ENCODE data around the gene DHCR7. TPM values are rescaled to one million over a fixed set of nuclear protein-coding genes. Genes with fewer than 3 reads are reported as not detected.

DHCR7 gene
- total and polyA plus RNA-seq, 2 donors (not counting 1 experiment from before 2014, with no cell fraction given) = 6.9 to 15.3 TPM

DNA sequence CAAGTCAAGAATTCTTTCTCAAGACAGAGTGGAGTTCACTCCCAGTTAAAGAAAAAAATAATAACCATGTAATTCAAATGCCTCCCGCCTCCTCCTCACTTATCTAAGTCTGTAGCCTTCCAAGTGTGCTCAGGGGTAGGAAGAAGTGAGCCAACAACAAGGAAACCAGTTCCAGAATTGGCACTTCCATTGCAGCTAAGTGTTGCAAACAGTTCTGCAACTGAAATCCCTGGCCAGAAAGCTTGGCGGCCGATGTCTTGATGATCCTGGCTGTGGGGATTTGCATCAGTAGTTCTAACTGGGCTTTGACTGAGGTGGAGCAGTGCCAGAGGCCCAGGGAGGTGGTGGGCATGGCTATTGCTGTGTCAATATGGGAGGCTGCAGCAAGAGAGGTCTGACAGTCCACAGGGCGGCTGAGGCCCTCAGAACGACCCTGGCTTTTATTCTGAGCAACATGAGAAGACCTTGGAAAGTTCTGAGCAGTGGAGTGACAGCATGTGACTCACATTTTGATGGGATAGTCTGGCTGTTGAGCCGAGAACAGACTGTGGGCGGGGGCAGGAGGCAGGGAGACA lies 19.2 kb downstream of the DHCR7 start:
- WGBS (ENCODE audit: insufficient coverage) = 91% methylated on average over 6 of the region's 7 CpGs
- no peak overlapping the region for H3K4me2 ChIP-seq (replicated peaks; ENCODE audit: low read depth, low read length, poor library complexity, severe bottlenecking)
- no peaks in the 10 kb centered on the region for H3K9me3 ChIP-seq (ENCODE audit: control extremely low read depth in 1 of 3, control insufficient read depth in 2 of 3, insufficient read depth in 1 of 3, low read length in 2 of 3)
- TF ChIP-seq, protein P1, sequence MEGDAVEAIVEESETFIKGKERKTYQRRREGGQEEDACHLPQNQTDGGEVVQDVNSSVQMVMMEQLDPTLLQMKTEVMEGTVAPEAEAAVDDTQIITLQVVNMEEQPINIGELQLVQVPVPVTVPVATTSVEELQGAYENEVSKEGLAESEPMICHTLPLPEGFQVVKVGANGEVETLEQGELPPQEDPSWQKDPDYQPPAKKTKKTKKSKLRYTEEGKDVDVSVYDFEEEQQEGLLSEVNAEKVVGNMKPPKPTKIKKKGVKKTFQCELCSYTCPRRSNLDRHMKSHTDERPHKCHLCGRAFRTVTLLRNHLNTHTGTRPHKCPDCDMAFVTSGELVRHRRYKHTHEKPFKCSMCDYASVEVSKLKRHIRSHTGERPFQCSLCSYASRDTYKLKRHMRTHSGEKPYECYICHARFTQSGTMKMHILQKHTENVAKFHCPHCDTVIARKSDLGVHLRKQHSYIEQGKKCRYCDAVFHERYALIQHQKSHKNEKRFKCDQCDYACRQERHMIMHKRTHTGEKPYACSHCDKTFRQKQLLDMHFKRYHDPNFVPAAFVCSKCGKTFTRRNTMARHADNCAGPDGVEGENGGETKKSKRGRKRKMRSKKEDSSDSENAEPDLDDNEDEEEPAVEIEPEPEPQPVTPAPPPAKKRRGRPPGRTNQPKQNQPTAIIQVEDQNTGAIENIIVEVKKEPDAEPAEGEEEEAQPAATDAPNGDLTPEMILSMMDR (IDR thresholded peaks at IDR 0.05) = no peak
- TF ChIP-seq EZH2 (IDR thresholded peaks at IDR 0.05; ENCODE audit: borderline replicate concordance, insufficient read depth, low read depth, low read length, poor library complexity, severe bottlenecking) = no peak
- H3K9me3 Mint-ChIP-seq (ENCODE audit: insufficient read depth) = no peaks in the 10 kb centered on the region
- no peaks in the 10 kb centered on the region for H3K36me3 ChIP-seq (replicated peaks in 1 of 2; ENCODE audit: control extremely low read depth in 1 of 2, control insufficient read depth in 1 of 2, extremely low read depth in 1 of 2, insufficient read depth in 2 of 2, low read length in 1 of 2)
- intact Hi-C loops (cut with micrococcal nuclease) = no loop called here
- no peak overlapping the region for H3K9ac ChIP-seq (ENCODE audit: low read length)
- no peak for ATAC-seq (ENCODE audit: low read depth)
- no peaks in the 10 kb centered on the region for H3K27me3 Mint-ChIP-seq
- H3K27ac ChIP-seq (ENCODE audit: low read length in 2 of 2) = no peak overlapping the region
- H2AFZ ChIP-seq (ENCODE audit: insufficient read depth, low read depth, low read length, poor library complexity, severe bottlenecking) = no peak overlapping the region
- H3K4me1 ChIP-seq (ENCODE audit: control insufficient read depth in 2 of 2, insufficient read depth in 2 of 2, low read length in 2 of 2) = peaks cover under 1 to 3% of the 10 kb centered on the region in 2 donors
- no peak overlapping the region for H3K4me3 Mint-ChIP-seq
- POLR2A ChIA-PET = no interaction called here
- no peak overlapping the region for H3K4me3 ChIP-seq (ENCODE audit: control extremely low read depth in 1 of 5, extremely low read depth in 1 of 5, insufficient read depth in 1 of 5, low read depth in 2 of 5, low read length in 4 of 5)
- H4K20me1 ChIP-seq (ENCODE audit: control insufficient read depth, insufficient read depth, low read length, poor library complexity, severe bottlenecking) = no peaks in the 10 kb centered on the region
- H3K27ac Mint-ChIP-seq = no peak overlapping the region
- H3K4me1 Mint-ChIP-seq = peaks cover 11% of the 10 kb centered on the region
- H3K79me2 ChIP-seq (ENCODE audit: control insufficient read depth, insufficient read depth, low read length) = no peaks in the 10 kb centered on the region
- no peaks in the 10 kb centered on the region for H3K27me3 ChIP-seq (replicated peaks in 1 of 4; ENCODE audit: control extremely low read depth in 1 of 4, control insufficient read depth in 3 of 4, insufficient read depth in 4 of 4, low read length in 3 of 4)
- DNase-seq = no peak
- CTCF ChIA-PET = no interaction called here

DNA sequence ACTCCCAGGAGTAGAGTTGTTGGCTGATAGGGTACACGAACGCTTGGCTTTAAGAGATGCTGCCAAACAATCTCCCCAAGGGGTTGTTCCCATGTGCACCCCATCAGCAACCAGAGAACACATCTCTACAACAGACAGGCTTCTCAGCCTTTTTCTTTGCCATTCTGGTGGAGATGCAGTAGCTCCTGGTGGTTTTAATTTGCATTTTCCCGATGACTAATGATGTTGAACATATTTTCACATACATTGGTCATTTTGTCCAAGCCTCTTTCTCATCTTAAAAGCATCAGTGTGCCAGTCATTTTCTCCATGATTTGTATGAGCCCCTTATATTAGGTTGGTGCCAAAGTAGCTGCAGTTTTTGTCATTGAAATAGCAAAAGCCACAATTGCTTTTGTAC lies 21.8 kb downstream of the DHCR7 start:
- peaks cover 8 to 20% of the 10 kb centered on the region in 2 donors for H3K4me1 ChIP-seq (ENCODE audit: control insufficient read depth in 2 of 2, insufficient read depth in 2 of 2, low read length in 2 of 2)
- H3K79me2 ChIP-seq (ENCODE audit: control insufficient read depth, insufficient read depth, low read length) = no peaks in the 10 kb centered on the region
- H3K36me3 ChIP-seq (replicated peaks in 1 of 2; ENCODE audit: control extremely low read depth in 1 of 2, control insufficient read depth in 1 of 2, extremely low read depth in 1 of 2, insufficient read depth in 2 of 2, low read length in 1 of 2) = no peaks in the 10 kb centered on the region
- no peak overlapping the region for H3K4me3 ChIP-seq (ENCODE audit: control extremely low read depth in 1 of 5, extremely low read depth in 1 of 5, insufficient read depth in 1 of 5, low read depth in 2 of 5, low read length in 4 of 5)
- POLR2A ChIA-PET = no interaction called here
- Mint-ChIP-seq H3K4me3 (no peak overlapping the region), H3K4me1 (peaks cover 27% of the 10 kb centered on the region), H3K27me3 (no peaks in the 10 kb centered on the region), H3K9me3 (ENCODE audit: insufficient read depth) (no peaks in the 10 kb centered on the region), H3K27ac (no peak overlapping the region)
- TF ChIP-seq, protein P1 (IDR thresholded peaks at IDR 0.05) = no peak
- TF ChIP-seq EZH2 (IDR thresholded peaks at IDR 0.05; ENCODE audit: borderline replicate concordance, insufficient read depth, low read depth, low read length, poor library complexity, severe bottlenecking) = no peak
- H3K27me3 ChIP-seq (replicated peaks in 1 of 4; ENCODE audit: control extremely low read depth in 1 of 4, control insufficient read depth in 3 of 4, insufficient read depth in 4 of 4, low read length in 3 of 4) = no peaks in the 10 kb centered on the region
- no peak for ATAC-seq (ENCODE audit: low read depth)
- H2AFZ ChIP-seq (ENCODE audit: insufficient read depth, low read depth, low read length, poor library complexity, severe bottlenecking) = no peak overlapping the region
- intact Hi-C loops (cut with micrococcal nuclease) = no loop called here
- CTCF ChIA-PET = interaction anchor here (1.4 kb wide), 1 partner anchor 10 kb away, joined by 3 read pairs; no protein-coding TSS in a partner anchor
- no peak overlapping the region for H3K4me2 ChIP-seq (replicated peaks; ENCODE audit: low read depth, low read length, poor library complexity, severe bottlenecking)
- H3K9me3 ChIP-seq (ENCODE audit: control extremely low read depth in 1 of 3, control insufficient read depth in 2 of 3, insufficient read depth in 1 of 3, low read length in 2 of 3) = no peaks in the 10 kb centered on the region
- no peak overlapping the region for H3K9ac ChIP-seq (ENCODE audit: low read length)
- H3K27ac ChIP-seq (ENCODE audit: low read length in 2 of 2) = no peak overlapping the region
- no peaks in the 10 kb centered on the region for H4K20me1 ChIP-seq (ENCODE audit: control insufficient read depth, insufficient read depth, low read length, poor library complexity, severe bottlenecking)
- 100% methylated on average over 2 of the region's 3 CpGs for WGBS (ENCODE audit: insufficient coverage)
- no peak for DNase-seq
